GM23248 (cell line): Measurements from ENCODE around the gene AKAP6. TPM values are rescaled to one million over a fixed set of nuclear protein-coding genes. Genes with fewer than 3 reads are reported as not detected.

ENCODE experiments used
- DNase-seq: peaks from one replicate; pipeline ENCODE4 v3.0.0-alpha.2; 2015
- H2AFZ ChIP-seq: fragments of 200-600 bp; sonication (generic); 2 replicates; pipeline ENCODE4 v1.6.1; 2016; ENCODE audit warnings: antibody characterized with exemption
- H3F3A ChIP-seq: fragments of 200-600 bp; sonication (generic); 2 replicates; pipeline ENCODE4 v1.6.1; 2016; ENCODE audit warnings: mild to moderate bottlenecking, antibody characterized with exemption, mixed run types; ENCODE audit not compliant: insufficient read depth
- H3K27ac ChIP-seq: fragments of 200-600 bp; sonication (generic); 2 replicates; pipeline ENCODE4 v1.5.1; 2016; ENCODE audit warnings: mild to moderate bottlenecking
- H3K27me3 ChIP-seq: fragments of 200-600 bp; sonication (generic); replicated peaks from 2 replicates; pipeline ENCODE4 v1.6.1; 2016; ENCODE audit warnings: mild to moderate bottlenecking; ENCODE audit not compliant: insufficient read depth
- H3K36me3 ChIP-seq: fragments of 200-600 bp; sonication (generic); 2 replicates; pipeline ENCODE4 v1.6.1; 2016; ENCODE audit warnings: low read depth, mild to moderate bottlenecking
- H3K4me1 ChIP-seq: fragments of 200-600 bp; sonication (generic); 2 replicates; pipeline ENCODE4 v1.6.1; 2016; ENCODE audit warnings: mild to moderate bottlenecking; ENCODE audit not compliant: insufficient read depth
- H3K4me2 ChIP-seq: fragments of 200-600 bp; sonication (generic); one replicate; pipeline ENCODE4 v1.6.1; 2016; ENCODE audit warnings: mild to moderate bottlenecking; ENCODE audit not compliant: unreplicated experiment
- H3K4me3 ChIP-seq: fragments of 200-600 bp; sonication (generic); 2 replicates; pipeline ENCODE4 v1.5.1; 2016; ENCODE audit warnings: mild to moderate bottlenecking
- H3K79me2 ChIP-seq: fragments of 200-600 bp; sonication (generic); 2 replicates; pipeline ENCODE4 v1.6.1; 2016; ENCODE audit warnings: mild to moderate bottlenecking; ENCODE audit not compliant: insufficient read depth
- H3K9ac ChIP-seq: fragments of 200-600 bp; sonication (generic); 2 replicates; pipeline ENCODE4 v1.6.1; 2016; ENCODE audit warnings: mild to moderate bottlenecking
- H3K9me2 ChIP-seq: fragments of 200-600 bp; sonication (generic); 2 replicates; pipeline ENCODE4 v1.6.1; 2016; ENCODE audit warnings: mixed run types, mild to moderate bottlenecking, moderate library complexity; ENCODE audit not compliant: insufficient read depth
- H3K9me3 ChIP-seq: fragments of 200-600 bp; sonication (generic); one replicate; pipeline ENCODE4 v1.6.1; 2017; ENCODE audit warnings: low read depth
- H4K20me1 ChIP-seq: fragments of 200-600 bp; sonication (generic); 2 replicates; pipeline ENCODE4 v1.6.0; 2016; ENCODE audit not compliant: insufficient read depth
- EZH2 ChIP-seq: fragments of 200-600 bp; sonication (generic); IDR thresholded peaks from 2 replicates; pipeline ENCODE4 v1.6.1; 2018; ENCODE audit warnings: antibody characterized with exemption, mild to moderate bottlenecking; ENCODE audit not compliant: insufficient read depth, poor library complexity, severe bottlenecking
- EZH2phosphoT487 ChIP-seq: fragments of 200-600 bp; sonication (generic); IDR thresholded peaks from 2 replicates; pipeline ENCODE4 v1.6.1; 2018; ENCODE audit warnings: antibody characterized with exemption, moderate library complexity, mild to moderate bottlenecking, low read depth; ENCODE audit not compliant: insufficient read depth
- WGBS, 2 experiments: methylation state at CpG; one replicate each; pipeline ENCODE4 v1.1.6; 2015 to 2017; ENCODE audit warnings: low lambda C conversion rate in 2 of 2, low coverage in 1 of 2; ENCODE audit errors: missing lambda C conversion rate in 2 of 2; 5-methylcytosine and 5-hydroxymethylcytosine counted together
- in situ Hi-C: fragments of 300-500 bp; cut with MboI; formaldehyde crosslinking; loops from 2 replicates; pipeline ENCODE4 v1.15.0; 2020
- polyA plus RNA-seq: library from polyadenylated mRNA; unstranded; fragments of >200 nt; fragmentation: Nextera tagmentation; extraction: Ambion mirVana; gene quantifications from 2 replicates; pipeline ENCODE4 v1.2.1, GENCODE V29; 2016
- total RNA-seq: library from RNA; depleted of rRNA; stranded (reverse); fragments of >200 nt; shearing (Covaris generic); gene quantifications from 2 replicates; pipeline ENCODE4 v1.2.3, GENCODE V29; 2014

Gene AKAP6
- total and polyA plus RNA-seq, 2 experiments from 2014 or later: 4.8 to 19.1 TPM

GRCh38 chr14:32426586-32427388 is 97.7 kb downstream of the AKAP6 start:
- Histone ChIP-seq H3K9ac (no peak overlapping the region), H3K4me1 (no peaks in the 10 kb centered on the region), H3K4me3 (no peak overlapping the region), H3K4me2 (no peak overlapping the region), H3K79me2 (no peaks in the 10 kb centered on the region), H3K27ac (no peak overlapping the region), H2AFZ (no peak overlapping the region), H3K27me3 (no peaks in the 10 kb centered on the region), H4K20me1 (no peaks in the 10 kb centered on the region), H3K36me3 (no peaks in the 10 kb centered on the region), H3K9me3 (no peaks in the 10 kb centered on the region), H3K9me2 (no peaks in the 10 kb centered on the region), H3F3A (no peaks in the 10 kb centered on the region)
- in situ Hi-C loops: no loop called here
- DNase-seq: no peak
- WGBS, 2 experiments: 88 to 90% methylated on average over 8 of the region's 8 CpGs
- no peak for TF ChIP-seq EZH2
- TF ChIP-seq EZH2phosphoT487: no peak

- H2AFZ ChIP-seq: no peak overlapping the region
- in situ Hi-C loops: no loop called here
- no peaks in the 10 kb centered on the region for H3K9me2 ChIP-seq
These were observed 98.8 kb downstream of the AKAP6 start for GRCh38 chr14:32427726-32428528.

DNA sequence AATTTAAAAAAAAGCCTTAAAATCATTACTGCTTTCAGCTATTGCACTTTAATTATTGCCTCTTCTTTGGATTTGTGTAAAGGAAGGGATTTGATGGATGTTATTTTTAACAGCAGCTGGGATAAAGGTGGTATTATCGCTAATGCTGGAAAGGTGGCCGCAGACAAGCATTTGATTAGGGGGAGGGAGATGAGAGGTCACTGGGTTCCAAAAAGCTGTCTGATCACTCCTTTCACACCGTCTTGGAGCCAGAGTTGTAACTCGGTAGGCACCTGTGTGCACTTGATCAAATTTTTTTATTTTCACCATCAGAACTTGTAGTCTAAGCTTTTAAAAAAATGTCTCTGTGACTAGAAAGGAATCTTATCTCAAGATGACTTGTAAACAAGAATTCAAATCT is 99.8 kb downstream of the AKAP6 start:
- in situ Hi-C loops: no loop called here
- no peak overlapping the region for H3K4me2 ChIP-seq
- no peak overlapping the region for H3K9ac ChIP-seq
- H3K4me1 ChIP-seq: no peaks in the 10 kb centered on the region
- H3K36me3 ChIP-seq: no peaks in the 10 kb centered on the region
- H4K20me1 ChIP-seq: no peaks in the 10 kb centered on the region
- H3K27ac ChIP-seq: no peak overlapping the region
- 58 to 60% methylated on average over 4 of the region's 4 CpGs for WGBS, 2 experiments
- no peaks in the 10 kb centered on the region for H3K27me3 ChIP-seq
- no peaks in the 10 kb centered on the region for H3K79me2 ChIP-seq
- no peak overlapping the region for H3K4me3 ChIP-seq
- TF ChIP-seq EZH2phosphoT487 (no peak), EZH2 (no peak)
- H3K9me2 ChIP-seq: no peaks in the 10 kb centered on the region
- no peak overlapping the region for H2AFZ ChIP-seq
- H3F3A ChIP-seq: no peaks in the 10 kb centered on the region
- no peaks in the 10 kb centered on the region for H3K9me3 ChIP-seq
- DNase-seq: no peak

More at GRCh38 chr14:32427726-32428528, 98.8 kb downstream of the AKAP6 start:
- Histone ChIP-seq H3K36me3 (no peaks in the 10 kb centered on the region), H3K9ac (no peak overlapping the region), H3K27ac (no peak overlapping the region), H3K4me1 (no peaks in the 10 kb centered on the region), H3K79me2 (no peaks in the 10 kb centered on the region), H3K4me3 (no peak overlapping the region), H3K4me2 (no peak overlapping the region), H3K9me3 (no peaks in the 10 kb centered on the region), H3K27me3 (no peaks in the 10 kb centered on the region), H3F3A (no peaks in the 10 kb centered on the region), H4K20me1 (no peaks in the 10 kb centered on the region)
- 74 to 78% methylated on average over 4 of the region's 4 CpGs for WGBS, 2 experiments
- TF ChIP-seq EZH2 (no peak), EZH2phosphoT487 (no peak)
- DNase-seq: no peak

DNA sequence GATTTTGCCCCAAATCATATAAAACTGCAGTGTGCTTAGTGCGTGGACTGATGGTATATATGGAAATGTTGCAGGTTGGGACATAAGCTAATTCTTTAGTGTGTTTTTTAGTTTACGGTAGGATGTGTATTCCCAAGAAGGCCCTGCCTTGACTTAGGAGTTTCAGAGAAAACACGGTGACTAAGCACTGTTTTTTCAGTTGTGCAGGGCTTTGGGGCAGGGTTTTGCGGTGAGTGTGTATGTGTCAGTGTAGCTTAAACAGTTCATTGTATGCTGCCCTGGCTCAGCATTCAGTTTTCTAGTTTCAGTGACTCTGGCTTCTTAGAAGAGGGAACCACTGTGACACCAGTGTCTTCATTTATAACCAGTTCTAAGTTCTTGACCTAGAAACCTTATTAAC is 101.2 kb downstream of the AKAP6 start:
- no peak overlapping the region for H3K27ac ChIP-seq
- no peak overlapping the region for H2AFZ ChIP-seq
- no peaks in the 10 kb centered on the region for H3K36me3 ChIP-seq
- no peaks in the 10 kb centered on the region for H3K9me3 ChIP-seq
- H3K4me3 ChIP-seq: no peak overlapping the region
- H3K27me3 ChIP-seq: no peaks in the 10 kb centered on the region
- no peak for TF ChIP-seq EZH2
- no peak for TF ChIP-seq EZH2phosphoT487
- H3K4me1 ChIP-seq: no peaks in the 10 kb centered on the region
- H3F3A ChIP-seq: no peaks in the 10 kb centered on the region
- no peak overlapping the region for H3K9ac ChIP-seq
- no peaks in the 10 kb centered on the region for H4K20me1 ChIP-seq
- H3K79me2 ChIP-seq: no peaks in the 10 kb centered on the region
- 94 to 97% methylated on average over 4 of the region's 4 CpGs for WGBS, 2 experiments
- no peak overlapping the region for H3K4me2 ChIP-seq
- DNase-seq: peak; percentile 24
- no peaks in the 10 kb centered on the region for H3K9me2 ChIP-seq
- in situ Hi-C loops: no loop called here
